SK-N-SH (cell line): ENCODE measurements around the gene BCL7B. TPM values are rescaled to one million over a fixed set of nuclear protein-coding genes. Genes with fewer than 3 reads are reported as not detected.

Source experiments
- CTCF ChIA-PET: fragments of 300-600, 350-600 bp; formaldehyde crosslinking; extraction: SDS; loops from one replicate; lab custom pipeline; 2021; lab: Yijun Ruan, JAX
- POLR2A ChIA-PET: fragments of 350-600 bp; sonication (Branson Sonifier 250); formaldehyde crosslinking; extraction: SDS; loops from one replicate; lab custom pipeline; 2020; ENCODE audit warnings: antibody characterized with exemption, inconsistent platforms; lab: Yijun Ruan, JAX
- DNase-seq: peaks from one replicate; pipeline ENCODE4 v3.0.0; 2012
- H2AFZ ChIP-seq: fragments of 200-600 bp; sonication (generic); 2 replicates; pipeline ENCODE4 v1.8.1; 2016; ENCODE audit warnings: antibody characterized with exemption, mild to moderate bottlenecking, low read depth
- H3F3A ChIP-seq: fragments of 200-600 bp; sonication (generic); replicated peaks from 2 replicates; pipeline ENCODE3; 2016; ENCODE audit warnings: antibody characterized with exemption, mild to moderate bottlenecking; ENCODE audit not compliant: insufficient read depth
- H3K27ac ChIP-seq, 2 experiments: fragments of 200-500 bp in 1 of 2; fragments of 200-600 bp in 1 of 2; sonication (Bioruptor generic) in 1 of 2; sonication (generic), shearing (Covaris generic) in 1 of 2; 2 replicates each; pipeline versions ENCODE4 v1.5.1 to v1.6.1; 2014 to 2016; ENCODE audit warnings: low read depth in 2 of 2, inconsistent platforms in 1 of 2, low read length in 1 of 2, mild to moderate bottlenecking in 1 of 2, mixed read lengths in 1 of 2
- H3K27me3 ChIP-seq: fragments of 200-600 bp; sonication (generic), shearing (Covaris generic); 2 replicates; pipeline ENCODE4 v1.6.1; 2016; ENCODE audit warnings: mixed run types; ENCODE audit not compliant: insufficient read depth
- H3K36me3 ChIP-seq, 2 experiments: fragments of 200-500 bp in 1 of 2; fragments of 200-600 bp in 1 of 2; sonication (Bioruptor generic) in 1 of 2; sonication (generic) in 1 of 2; replicated peaks in 1 of 2; 2 replicates each; pipeline versions ENCODE3 to v1.5.1; 2014 to 2016; ENCODE audit warnings: low read length in 1 of 2, mild to moderate bottlenecking in 1 of 2; ENCODE audit not compliant: insufficient read depth in 2 of 2, control insufficient read depth in 1 of 2
- H3K4me1 ChIP-seq, 2 experiments: fragments of 200-500 bp in 1 of 2; fragments of 200-600 bp in 1 of 2; sonication (Bioruptor generic) in 1 of 2; sonication (generic), shearing (Covaris generic) in 1 of 2; 2 replicates each; pipeline versions ENCODE4 v1.5.1 to v1.6.1; 2014 to 2016; ENCODE audit warnings: low read depth in 1 of 2, low read length in 1 of 2, mixed run types in 1 of 2; ENCODE audit not compliant: insufficient read depth in 2 of 2, control insufficient read depth in 1 of 2
- H3K4me2 ChIP-seq: fragments of 200-600 bp; sonication (generic), shearing (Covaris generic); 2 replicates; pipeline ENCODE4 v1.6.1; 2017; ENCODE audit warnings: mixed run types
- H3K4me3 ChIP-seq, 2 experiments: fragments of 200-500 bp in 1 of 2; fragments of 200-600 bp in 1 of 2; sonication (Bioruptor generic) in 1 of 2; sonication (generic), shearing (Covaris generic) in 1 of 2; 2 replicates each; pipeline versions ENCODE4 v1.5.1 to v1.8.1; 2014 to 2016; ENCODE audit warnings: low read depth in 2 of 2, inconsistent platforms in 1 of 2, low read length in 1 of 2, mild to moderate bottlenecking in 1 of 2, mixed read lengths in 1 of 2, moderate library complexity in 1 of 2
- H3K79me2 ChIP-seq: fragments of 200-600 bp; sonication (generic); 2 replicates; pipeline ENCODE4 v1.8.1; 2017; ENCODE audit warnings: mild to moderate bottlenecking; ENCODE audit not compliant: insufficient read depth
- H3K9ac ChIP-seq: fragments of 200-600 bp; sonication (generic); 2 replicates; pipeline ENCODE4 v1.6.1; 2017; ENCODE audit warnings: mixed run types
- H3K9me2 ChIP-seq: fragments of 200-600 bp; sonication (generic); 2 replicates; pipeline ENCODE4 v1.6.1; 2017; ENCODE audit warnings: mixed run types
- H3K9me3 ChIP-seq: fragments of 200-600 bp; sonication (generic); 2 replicates; pipeline ENCODE4 v1.6.1; 2017; ENCODE audit warnings: mixed run types, mild to moderate bottlenecking, moderate library complexity
- H4K20me1 ChIP-seq: fragments of 200-600 bp; sonication (generic); 2 replicates; pipeline ENCODE4 v1.6.1; 2017; ENCODE audit warnings: mild to moderate bottlenecking, mixed run types; ENCODE audit not compliant: insufficient read depth
- ELF1 ChIP-seq: IDR thresholded peaks from 2 replicates; pipeline ENCODE4 v1.4.0; 2012
- JUND ChIP-seq: IDR thresholded peaks from 2 replicates; pipeline ENCODE4 v1.4.0; 2012
- NFIC ChIP-seq: IDR thresholded peaks from 2 replicates; pipeline ENCODE4 v1.4.0; 2012; ENCODE audit warnings: borderline replicate concordance
- POLR2AphosphoS5 ChIP-seq: IDR thresholded peaks from 2 replicates; pipeline ENCODE4 v1.6.1; 2012; ENCODE audit warnings: low read depth, low read length
- RCOR1 ChIP-seq: fragments of 150-350 bp; IDR thresholded peaks from 2 replicates; pipeline ENCODE4 v1.6.1; 2017; ENCODE audit warnings: antibody characterized with exemption, low read length
- RXRA ChIP-seq: IDR thresholded peaks from 2 replicates; pipeline ENCODE4 v1.4.0; 2012; ENCODE audit warnings: low read depth, mild to moderate bottlenecking, borderline replicate concordance
- TAF1 ChIP-seq: IDR thresholded peaks from 2 replicates; pipeline ENCODE4 v1.6.1; 2012; ENCODE audit warnings: low read depth, mild to moderate bottlenecking, low read length, moderate library complexity, borderline replicate concordance
- TCF12 ChIP-seq: IDR thresholded peaks from 2 replicates; pipeline ENCODE4 v1.4.0; 2012
- TEAD4 ChIP-seq: IDR thresholded peaks from 2 replicates; pipeline ENCODE4 v1.4.0; 2012; ENCODE audit warnings: mild to moderate bottlenecking, borderline replicate concordance; ENCODE audit not compliant: insufficient read depth
- WGBS: methylation state at CpG from one replicate; pipeline ENCODE4 v1.1.6; 2017; ENCODE audit warnings: low lambda C conversion rate; 5-methylcytosine and 5-hydroxymethylcytosine counted together
- polyA plus RNA-seq, 3 experiments: library from polyadenylated mRNA; depleted of rRNA; stranded (reverse); fragments of >200 nt; gene quantifications; 2 replicates each; pipeline ENCODE4 v1.2.3, GENCODE V29; 2012
- TF ChIP-seq, protein P1 (sequence below): IDR thresholded peaks from 2 replicates; pipeline ENCODE4 v1.4.0; 2012; ENCODE audit warnings: low read depth, borderline replicate concordance
- TF ChIP-seq, protein P2 (sequence below): fragments of 150-350 bp; IDR thresholded peaks from 2 replicates; pipeline ENCODE4 v1.6.1; 2017; ENCODE audit warnings: antibody characterized with exemption, low read length, low read depth, borderline replicate concordance
- TF ChIP-seq, protein P3 (sequence below): IDR thresholded peaks from 2 replicates; pipeline ENCODE4; 2012
- TF ChIP-seq, protein P4 (sequence below): IDR thresholded peaks from 2 replicates; pipeline ENCODE4 v1.4.0; 2012; ENCODE audit warnings: low read depth, borderline replicate concordance
- TF ChIP-seq, protein P5 (sequence below): fragments of 200-600 bp; sonication (generic); IDR thresholded peaks from 2 replicates; pipeline ENCODE4 v1.6.1; 2017; ENCODE audit warnings: antibody characterized with exemption, mild to moderate bottlenecking, moderate library complexity

BCL7B gene
- polyA plus RNA-seq, 1 of the 3 experiments (the other 2 are of a cell fraction) = 114 TPM

DNA sequence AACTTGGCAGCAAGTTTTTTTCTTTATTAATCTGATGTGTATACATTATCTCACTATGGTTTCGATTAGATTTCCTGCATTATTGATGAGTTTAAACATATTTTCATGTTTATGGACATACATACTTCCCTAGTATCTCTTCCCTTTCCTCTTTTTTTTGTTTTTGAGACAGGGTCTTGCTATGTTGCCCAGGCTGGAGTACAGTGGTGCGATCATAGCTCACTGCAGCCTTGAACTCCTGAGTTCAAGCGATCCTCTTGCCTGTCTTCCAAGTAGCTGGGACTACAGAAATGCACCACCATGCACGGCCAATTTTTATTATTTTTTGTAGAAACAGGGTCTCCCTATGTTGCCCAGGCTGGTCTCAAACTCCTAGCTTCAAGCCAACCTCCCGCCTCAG lies 54.3 kb downstream of the BCL7B start:
- peaks cover 19% of the 10 kb centered on the region for H3F3A ChIP-seq
- POLR2A ChIA-PET = no interaction called here
- H3K36me3 ChIP-seq = peaks cover 61 to 90% of the 10 kb centered on the region in 2 experiments
- H3K79me2 ChIP-seq = peaks cover 99% of the 10 kb centered on the region
- H4K20me1 ChIP-seq = peaks cover 63% of the 10 kb centered on the region
- no peaks in the 10 kb centered on the region for H3K4me1 ChIP-seq
- no peak for DNase-seq
- CTCF ChIA-PET = no interaction called here
- no peaks in the 10 kb centered on the region for H3K9me3 ChIP-seq
- no peak overlapping the region for H3K27ac ChIP-seq
- H3K4me3 ChIP-seq = no peak overlapping the region
- WGBS = 99% methylated on average over 5 of the region's 5 CpGs
- H3K4me2 ChIP-seq = no peak overlapping the region
- no peak overlapping the region for H3K9ac ChIP-seq
- no peak for TF ChIP-seq JUND
- TF ChIP-seq TCF12 = no peak
- TF ChIP-seq TAF1 = no peak
- TF ChIP-seq RXRA = no peak
- TF ChIP-seq, protein P1, sequence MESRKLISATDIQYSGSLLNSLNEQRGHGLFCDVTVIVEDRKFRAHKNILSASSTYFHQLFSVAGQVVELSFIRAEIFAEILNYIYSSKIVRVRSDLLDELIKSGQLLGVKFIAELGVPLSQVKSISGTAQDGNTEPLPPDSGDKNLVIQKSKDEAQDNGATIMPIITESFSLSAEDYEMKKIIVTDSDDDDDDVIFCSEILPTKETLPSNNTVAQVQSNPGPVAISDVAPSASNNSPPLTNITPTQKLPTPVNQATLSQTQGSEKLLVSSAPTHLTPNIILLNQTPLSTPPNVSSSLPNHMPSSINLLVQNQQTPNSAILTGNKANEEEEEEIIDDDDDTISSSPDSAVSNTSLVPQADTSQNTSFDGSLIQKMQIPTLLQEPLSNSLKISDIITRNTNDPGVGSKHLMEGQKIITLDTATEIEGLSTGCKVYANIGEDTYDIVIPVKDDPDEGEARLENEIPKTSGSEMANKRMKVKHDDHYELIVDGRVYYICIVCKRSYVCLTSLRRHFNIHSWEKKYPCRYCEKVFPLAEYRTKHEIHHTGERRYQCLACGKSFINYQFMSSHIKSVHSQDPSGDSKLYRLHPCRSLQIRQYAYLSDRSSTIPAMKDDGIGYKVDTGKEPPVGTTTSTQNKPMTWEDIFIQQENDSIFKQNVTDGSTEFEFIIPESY = no peak
- TF ChIP-seq TEAD4 = no peak
- TF ChIP-seq NFIC = no peak
- TF ChIP-seq RCOR1 = no peak
- TF ChIP-seq, protein P2, sequence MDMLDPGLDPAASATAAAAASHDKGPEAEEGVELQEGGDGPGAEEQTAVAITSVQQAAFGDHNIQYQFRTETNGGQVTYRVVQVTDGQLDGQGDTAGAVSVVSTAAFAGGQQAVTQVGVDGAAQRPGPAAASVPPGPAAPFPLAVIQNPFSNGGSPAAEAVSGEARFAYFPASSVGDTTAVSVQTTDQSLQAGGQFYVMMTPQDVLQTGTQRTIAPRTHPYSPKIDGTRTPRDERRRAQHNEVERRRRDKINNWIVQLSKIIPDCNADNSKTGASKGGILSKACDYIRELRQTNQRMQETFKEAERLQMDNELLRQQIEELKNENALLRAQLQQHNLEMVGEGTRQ = no peak
- no peak for TF ChIP-seq ELF1
- TF ChIP-seq POLR2AphosphoS5 = no peak
- TF ChIP-seq, protein P3, sequence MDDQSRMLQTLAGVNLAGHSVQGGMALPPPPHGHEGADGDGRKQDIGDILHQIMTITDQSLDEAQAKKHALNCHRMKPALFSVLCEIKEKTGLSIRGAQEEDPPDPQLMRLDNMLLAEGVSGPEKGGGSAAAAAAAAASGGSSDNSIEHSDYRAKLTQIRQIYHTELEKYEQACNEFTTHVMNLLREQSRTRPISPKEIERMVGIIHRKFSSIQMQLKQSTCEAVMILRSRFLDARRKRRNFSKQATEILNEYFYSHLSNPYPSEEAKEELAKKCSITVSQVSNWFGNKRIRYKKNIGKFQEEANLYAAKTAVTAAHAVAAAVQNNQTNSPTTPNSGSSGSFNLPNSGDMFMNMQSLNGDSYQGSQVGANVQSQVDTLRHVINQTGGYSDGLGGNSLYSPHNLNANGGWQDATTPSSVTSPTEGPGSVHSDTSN = no peak
- TF ChIP-seq, protein P4, sequence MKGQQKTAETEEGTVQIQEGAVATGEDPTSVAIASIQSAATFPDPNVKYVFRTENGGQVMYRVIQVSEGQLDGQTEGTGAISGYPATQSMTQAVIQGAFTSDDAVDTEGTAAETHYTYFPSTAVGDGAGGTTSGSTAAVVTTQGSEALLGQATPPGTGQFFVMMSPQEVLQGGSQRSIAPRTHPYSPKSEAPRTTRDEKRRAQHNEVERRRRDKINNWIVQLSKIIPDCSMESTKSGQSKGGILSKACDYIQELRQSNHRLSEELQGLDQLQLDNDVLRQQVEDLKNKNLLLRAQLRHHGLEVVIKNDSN = no peak
- TF ChIP-seq, protein P5, sequence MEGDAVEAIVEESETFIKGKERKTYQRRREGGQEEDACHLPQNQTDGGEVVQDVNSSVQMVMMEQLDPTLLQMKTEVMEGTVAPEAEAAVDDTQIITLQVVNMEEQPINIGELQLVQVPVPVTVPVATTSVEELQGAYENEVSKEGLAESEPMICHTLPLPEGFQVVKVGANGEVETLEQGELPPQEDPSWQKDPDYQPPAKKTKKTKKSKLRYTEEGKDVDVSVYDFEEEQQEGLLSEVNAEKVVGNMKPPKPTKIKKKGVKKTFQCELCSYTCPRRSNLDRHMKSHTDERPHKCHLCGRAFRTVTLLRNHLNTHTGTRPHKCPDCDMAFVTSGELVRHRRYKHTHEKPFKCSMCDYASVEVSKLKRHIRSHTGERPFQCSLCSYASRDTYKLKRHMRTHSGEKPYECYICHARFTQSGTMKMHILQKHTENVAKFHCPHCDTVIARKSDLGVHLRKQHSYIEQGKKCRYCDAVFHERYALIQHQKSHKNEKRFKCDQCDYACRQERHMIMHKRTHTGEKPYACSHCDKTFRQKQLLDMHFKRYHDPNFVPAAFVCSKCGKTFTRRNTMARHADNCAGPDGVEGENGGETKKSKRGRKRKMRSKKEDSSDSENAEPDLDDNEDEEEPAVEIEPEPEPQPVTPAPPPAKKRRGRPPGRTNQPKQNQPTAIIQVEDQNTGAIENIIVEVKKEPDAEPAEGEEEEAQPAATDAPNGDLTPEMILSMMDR = no peak
- TF ChIP-seq, all 33 proteins: peak for 0
- no peak overlapping the region for H2AFZ ChIP-seq
- no peaks in the 10 kb centered on the region for H3K9me2 ChIP-seq
- no peaks in the 10 kb centered on the region for H3K27me3 ChIP-seq
